ENCODE data around the gene MYO1D. TPM values are rescaled to one million over a fixed set of nuclear protein-coding genes. Genes with fewer than 3 reads are reported as not detected.

The MYO1D gene
- total RNA-seq, 2 experiments from 2014 or later, result 8.4 to 12.2 TPM

DNA sequence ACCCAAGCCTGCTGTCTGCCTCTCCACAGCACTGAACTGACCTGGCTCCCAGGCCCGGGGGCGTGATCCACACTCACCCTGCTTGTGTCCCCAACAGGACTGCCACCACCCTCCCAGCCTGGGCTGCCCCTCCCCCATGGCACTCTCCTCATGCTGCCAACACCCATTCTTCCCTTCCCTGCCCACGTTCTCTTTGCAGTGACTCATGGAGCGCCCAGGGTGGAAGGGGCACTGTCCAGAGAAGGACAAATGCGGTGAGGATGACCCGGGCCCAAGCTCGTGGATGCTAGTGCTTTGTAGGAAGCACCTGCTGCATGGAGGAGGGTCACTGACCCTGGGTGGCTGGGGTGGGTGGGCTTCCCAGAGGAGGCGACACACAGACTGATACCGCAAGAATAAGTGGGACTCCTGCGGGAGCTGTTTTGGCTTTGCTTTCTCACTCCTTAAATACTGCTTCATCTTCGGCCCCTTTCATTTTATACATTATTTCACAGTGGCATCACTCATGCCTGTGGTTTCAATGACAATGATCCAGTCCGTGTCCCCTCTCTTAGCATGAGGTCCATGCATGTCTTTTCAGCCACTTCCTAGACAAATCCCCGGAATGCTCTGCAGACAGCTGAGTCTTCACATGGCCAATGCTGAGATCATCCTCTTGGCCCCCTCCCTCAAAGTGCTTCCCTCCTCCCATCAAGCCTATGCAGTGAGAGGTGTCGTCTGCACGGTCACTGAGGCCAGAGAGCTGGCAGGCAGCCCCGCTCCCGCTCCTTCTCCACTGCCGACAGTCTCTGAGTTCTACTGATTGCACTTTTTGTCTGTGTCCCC lies 372.5 kb downstream of the MYO1D start:
- H3K4me1 Mint-ChIP-seq, result peaks cover 34% of the 10 kb centered on the region
- no peaks in the 10 kb centered on the region for H3K9me3 Mint-ChIP-seq (ENCODE audit: low read depth)
- no peaks in the 10 kb centered on the region for H3K36me3 Mint-ChIP-seq
- ATAC-seq, result no peak
- CTCF ChIA-PET, result interaction anchor here (0.9 to 1.3 kb wide), 4 partner anchors 17 to 60 kb away, joined by 3 to 4 read pairs (median 4); partner anchors contain the start of gene PSMD11
- no peak for DNase-seq
- peak overlapping the region; percentile 53 for H3K4me3 Mint-ChIP-seq
- H3K27me3 Mint-ChIP-seq, result no peaks in the 10 kb centered on the region
- peak overlapping the region; percentile 99 for H3K27ac Mint-ChIP-seq

DNA sequence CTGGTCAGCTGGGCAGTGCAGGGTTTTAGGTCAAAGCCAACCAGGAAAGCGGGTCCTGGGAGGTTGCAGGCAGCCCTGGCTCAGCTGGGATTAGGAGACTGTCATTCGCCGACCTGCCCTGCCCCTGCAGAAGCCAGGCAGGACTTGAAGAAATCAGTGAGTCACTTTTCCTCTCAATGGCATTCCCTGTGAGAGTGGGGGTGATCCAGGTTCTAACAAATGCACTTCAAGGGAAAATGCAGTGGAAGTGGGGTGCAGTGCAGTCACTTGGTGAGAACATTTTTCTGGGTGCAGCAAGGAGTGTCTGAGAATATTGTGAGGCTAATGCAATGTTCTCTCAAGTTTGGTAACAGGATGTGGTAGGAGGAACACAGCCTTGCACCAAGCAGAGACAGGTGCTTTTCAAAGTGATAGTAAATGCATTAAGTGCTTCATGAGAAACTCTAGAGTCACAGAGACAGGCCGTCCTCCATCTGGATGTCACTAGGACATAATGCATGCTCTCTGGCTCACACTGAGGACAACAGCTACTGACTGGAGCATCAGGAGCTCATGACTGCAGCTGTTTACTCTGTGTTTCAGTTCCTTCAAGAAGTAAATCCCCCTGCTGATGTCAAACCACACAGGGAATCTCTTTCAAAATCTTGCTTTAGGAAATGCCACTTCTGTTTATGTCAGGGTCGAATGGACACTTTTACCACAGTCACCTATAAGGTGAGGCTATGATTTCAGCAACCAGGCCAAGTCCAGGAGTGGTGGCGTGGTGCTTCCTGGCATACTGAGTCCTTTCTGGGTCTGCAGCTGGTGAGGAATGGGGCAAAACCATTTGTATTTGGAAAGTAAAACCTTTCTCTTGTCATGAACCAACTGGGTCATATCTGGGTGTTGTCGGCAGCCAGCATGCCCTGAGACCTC lies 373.4 kb downstream of the MYO1D start:
- CTCF ChIA-PET, result interaction anchor here (0.6 to 1.3 kb wide), 5 partner anchors 14 to 21 kb away, joined by 3 to 5 read pairs (median 4); no protein-coding TSS in a partner anchor
- DNase-seq (peak; percentile 77), ATAC-seq (peak; percentile 97)
- Mint-ChIP-seq H3K4me1 (peaks cover 34% of the 10 kb centered on the region), H3K27me3 (no peaks in the 10 kb centered on the region), H3K27ac (peak overlapping the region; percentile 99), H3K9me3 (ENCODE audit: low read depth) (no peaks in the 10 kb centered on the region), H3K4me3 (peak overlapping the region; percentile 53), H3K36me3 (no peaks in the 10 kb centered on the region)

DNA sequence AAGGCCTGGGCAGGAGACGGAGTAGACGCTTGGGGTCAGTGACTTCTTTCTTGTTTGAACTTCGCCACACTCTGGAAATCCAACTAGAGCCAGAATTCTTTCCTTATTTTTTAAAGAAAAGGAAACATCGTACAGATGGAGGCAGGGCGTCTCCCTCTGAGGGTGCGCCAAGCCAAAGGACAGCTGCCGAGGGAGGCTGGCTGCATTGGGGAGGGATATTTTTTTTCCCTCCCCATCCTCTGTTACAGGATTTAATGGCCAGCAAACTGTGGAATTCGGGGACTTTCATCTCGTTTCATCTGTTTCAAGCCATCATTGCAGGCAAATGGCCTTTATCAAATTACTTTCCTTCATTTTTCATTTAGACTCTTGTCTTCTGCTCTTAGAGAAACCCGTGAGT lies 374.2 kb downstream of the MYO1D start:
- Mint-ChIP-seq H3K9me3 (ENCODE audit: low read depth) (no peaks in the 10 kb centered on the region), H3K4me1 (peaks cover 34% of the 10 kb centered on the region), H3K36me3 (no peaks in the 10 kb centered on the region), H3K4me3 (no peak overlapping the region), H3K27me3 (no peaks in the 10 kb centered on the region), H3K27ac (peak overlapping the region; percentile 99)
- CTCF ChIA-PET, result interaction anchor here (0.6 to 1.1 kb wide), 2 partner anchors 13 to 22 kb away, joined by 3 to 5 read pairs; no protein-coding TSS in a partner anchor
- no peak for ATAC-seq
- DNase-seq, result no peak

DNA sequence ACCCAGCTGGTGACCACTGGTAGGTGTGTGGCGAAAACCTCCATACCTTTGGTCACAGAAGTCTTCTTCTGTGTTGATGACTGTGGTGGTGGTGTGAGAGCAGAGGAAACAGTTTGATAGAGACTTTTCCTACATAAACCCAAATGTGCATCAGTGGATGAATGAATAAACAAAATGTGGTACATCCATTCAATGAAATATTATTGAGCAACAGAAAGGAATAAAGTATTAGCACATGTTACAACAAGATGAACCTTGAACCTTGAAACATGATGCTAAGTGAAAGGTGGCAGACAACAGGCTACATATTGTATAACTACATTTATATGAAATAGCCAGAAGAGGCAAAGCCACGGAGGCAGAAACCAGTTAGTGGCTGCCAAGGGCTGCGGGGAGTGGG lies 374.9 kb downstream of the MYO1D start:
- no peaks in the 10 kb centered on the region for H3K27me3 Mint-ChIP-seq
- DNase-seq (no peak), ATAC-seq (no peak)
- H3K27ac Mint-ChIP-seq, result peak overlapping the region; percentile 67
- no peak overlapping the region for H3K4me3 Mint-ChIP-seq
- CTCF ChIA-PET, result interaction anchor here (1.8 kb wide), 1 partner anchor 22 kb away, joined by 6 read pairs; no protein-coding TSS in a partner anchor
- H3K9me3 Mint-ChIP-seq (ENCODE audit: low read depth), result no peaks in the 10 kb centered on the region
- peaks cover 34% of the 10 kb centered on the region for H3K4me1 Mint-ChIP-seq
- H3K36me3 Mint-ChIP-seq, result no peaks in the 10 kb centered on the region

DNA sequence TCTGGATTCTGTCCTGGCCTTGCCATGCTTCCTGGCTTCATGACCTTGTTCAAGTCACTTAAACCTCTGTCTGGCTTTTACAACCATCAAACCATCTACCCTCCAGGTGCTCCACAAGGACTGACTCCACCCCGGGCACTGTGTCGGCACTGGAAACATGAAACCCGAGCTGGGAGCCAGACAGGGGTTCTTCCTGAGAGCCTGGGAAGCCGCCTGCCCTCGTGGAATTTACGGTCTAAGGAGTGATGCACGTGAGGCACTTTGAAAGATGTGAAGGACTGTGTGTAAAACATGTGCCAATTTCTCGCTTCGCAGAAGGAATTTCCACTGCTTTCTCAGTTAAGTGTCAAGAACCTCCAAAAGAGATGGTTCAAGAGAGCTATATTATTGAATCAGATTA lies 378.5 kb downstream of the MYO1D start:
- H3K27ac Mint-ChIP-seq, result no peak overlapping the region
- no peak for DNase-seq
- H3K4me1 Mint-ChIP-seq, result peaks cover 15% of the 10 kb centered on the region
- ATAC-seq, result no peak
- CTCF ChIA-PET, result interaction anchor here (1.2 to 1.5 kb wide), 3 partner anchors 9 to 92 kb away, joined by 3 to 4 read pairs (median 4); no protein-coding TSS in a partner anchor
- H3K4me3 Mint-ChIP-seq, result no peak overlapping the region
- no peaks in the 10 kb centered on the region for H3K9me3 Mint-ChIP-seq (ENCODE audit: low read depth)
- H3K27me3 Mint-ChIP-seq, result no peaks in the 10 kb centered on the region
- no peaks in the 10 kb centered on the region for H3K36me3 Mint-ChIP-seq

DNA sequence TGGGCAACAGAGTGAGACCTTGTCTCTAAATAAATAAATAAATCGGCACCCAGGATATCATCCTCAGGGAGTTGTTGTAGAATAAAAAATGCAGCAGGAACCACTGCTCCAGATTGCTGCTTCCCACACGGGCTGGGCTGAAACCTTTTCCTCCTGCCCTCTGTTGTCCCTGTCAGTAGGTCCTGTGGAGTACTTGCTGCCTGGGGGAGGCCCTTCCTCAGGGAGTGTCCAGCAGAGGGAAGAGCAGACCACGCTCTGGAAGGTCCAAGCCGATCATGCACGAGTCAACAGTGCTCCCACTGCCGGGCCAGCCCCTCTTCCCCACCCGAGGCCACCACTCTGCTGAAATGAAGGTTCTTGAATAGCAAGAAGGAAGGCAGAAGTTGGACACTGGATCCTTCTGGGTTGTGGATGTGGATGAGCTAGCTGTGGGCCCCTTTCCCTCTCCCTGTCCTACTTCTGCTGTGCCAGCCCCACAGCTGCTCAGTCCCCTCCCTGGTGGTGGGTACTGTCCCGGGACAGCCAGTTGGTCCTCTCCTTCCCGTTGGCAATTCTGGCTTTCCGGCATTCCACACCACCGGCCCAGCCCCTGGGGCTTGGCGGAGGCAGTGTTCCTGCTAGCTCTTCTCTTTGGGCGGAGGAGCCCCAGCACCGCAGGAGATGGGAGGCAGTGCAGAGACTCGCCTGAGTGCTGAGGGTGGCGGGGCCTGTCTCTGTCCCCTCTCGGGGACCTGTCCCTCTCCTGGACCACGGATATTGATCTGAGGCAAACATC lies 379.3 kb downstream of the MYO1D start:
- ATAC-seq, result no peak
- CTCF ChIA-PET, result interaction anchor here (1.2 kb wide), 1 partner anchor 9 kb away, joined by 4 read pairs; no protein-coding TSS in a partner anchor
- no peak overlapping the region for H3K4me3 Mint-ChIP-seq
- no peaks in the 10 kb centered on the region for H3K27me3 Mint-ChIP-seq
- DNase-seq, result no peak
- no peak overlapping the region for H3K27ac Mint-ChIP-seq
- peaks cover 14% of the 10 kb centered on the region for H3K4me1 Mint-ChIP-seq
- H3K9me3 Mint-ChIP-seq (ENCODE audit: low read depth), result no peaks in the 10 kb centered on the region
- H3K36me3 Mint-ChIP-seq, result no peaks in the 10 kb centered on the region

DNA sequence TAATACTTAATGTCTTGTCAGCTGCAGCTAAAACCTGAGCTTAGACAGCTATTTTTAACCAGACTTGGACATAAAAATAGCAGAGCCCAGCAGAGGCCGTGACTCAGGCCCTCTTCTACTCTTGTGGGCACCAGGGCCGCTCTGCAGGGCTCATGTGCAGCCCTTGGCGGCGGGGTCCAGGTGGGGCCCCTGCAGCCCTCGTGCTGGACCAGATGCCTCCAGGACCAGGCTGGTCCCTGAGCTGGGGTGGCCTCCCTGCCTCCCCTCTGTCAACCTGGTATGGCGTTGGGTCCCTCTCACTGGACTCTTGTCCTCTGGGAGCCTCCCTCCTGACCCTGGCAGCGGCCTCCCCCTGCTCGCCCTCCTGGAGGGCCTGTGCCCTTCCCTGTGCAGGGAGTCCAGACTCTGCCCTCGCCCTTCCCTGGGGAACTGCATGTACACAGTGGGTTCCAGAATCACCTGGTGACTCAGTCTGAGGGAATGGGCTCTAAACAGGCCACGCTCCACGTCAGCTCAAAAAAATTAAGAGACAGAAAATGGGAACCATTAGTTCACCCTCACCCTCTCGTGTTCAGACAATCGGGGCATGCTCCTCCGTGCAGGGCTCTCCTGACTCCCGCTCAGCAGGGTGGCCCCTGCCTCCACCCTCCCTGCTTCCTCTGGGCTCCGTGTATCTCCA lies 380.4 kb downstream of the MYO1D start:
- Mint-ChIP-seq H3K4me1 (peaks cover 16% of the 10 kb centered on the region), H3K27me3 (no peaks in the 10 kb centered on the region), H3K9me3 (ENCODE audit: low read depth) (no peaks in the 10 kb centered on the region), H3K36me3 (no peaks in the 10 kb centered on the region), H3K4me3 (no peak overlapping the region), H3K27ac (no peak overlapping the region)
- ATAC-seq, result no peak
- no peak for DNase-seq
- CTCF ChIA-PET, result interaction anchor here (1.4 kb wide), 1 partner anchor 9 kb away, joined by 3 read pairs; the partner anchor contains the start of gene CDK5R1

DNA sequence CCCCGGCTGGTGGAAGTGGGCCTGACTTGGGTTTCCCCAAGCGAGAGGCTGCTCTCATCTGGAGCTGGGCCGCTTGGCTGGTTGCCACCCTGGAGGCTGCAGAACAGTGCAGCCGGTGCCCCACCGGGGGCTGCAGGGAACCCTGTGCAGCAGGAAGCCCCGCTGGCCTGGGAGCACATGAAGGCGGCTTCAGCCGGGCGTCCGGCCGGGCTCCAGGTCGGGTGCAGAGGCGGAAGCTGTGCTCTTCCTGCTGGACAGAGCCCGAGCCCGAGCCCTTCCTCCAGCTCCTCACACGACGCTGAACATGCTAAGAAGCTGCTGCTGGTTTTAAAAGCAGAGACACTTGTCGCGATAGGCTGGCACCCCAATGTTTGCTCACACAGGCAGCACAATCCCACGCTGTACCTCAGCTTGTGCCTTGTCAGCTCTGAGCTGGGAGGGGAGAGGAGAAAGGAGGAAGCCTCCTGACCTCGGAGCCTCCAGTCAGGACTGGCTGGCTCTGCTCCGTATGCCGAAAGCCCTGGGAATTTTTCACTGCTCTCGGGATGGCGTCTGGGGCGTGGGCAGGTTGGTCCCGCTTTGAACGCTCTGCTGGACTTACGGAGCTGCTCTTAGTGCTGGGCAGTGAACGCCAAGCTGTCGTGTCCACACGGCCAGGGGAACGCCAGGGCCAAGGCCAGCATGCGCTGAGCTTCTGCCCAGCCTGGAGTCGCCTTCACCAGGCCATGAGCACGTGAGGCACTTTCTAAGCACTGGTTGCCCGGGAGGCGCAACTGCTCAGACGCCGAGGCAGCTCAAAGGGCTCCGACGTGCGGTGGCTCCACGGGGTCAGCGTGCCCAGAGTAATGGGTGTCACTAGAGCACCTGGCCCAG lies 381.3 kb downstream of the MYO1D start:
- no peak overlapping the region for H3K27ac Mint-ChIP-seq
- CTCF ChIA-PET, result interaction anchor here (1.4 to 2.0 kb wide), 2 partner anchors 8 to 33 kb away, joined by 3 to 4 read pairs; partner anchors contain the start of gene CDK5R1
- H3K9me3 Mint-ChIP-seq (ENCODE audit: low read depth), result no peaks in the 10 kb centered on the region
- no peaks in the 10 kb centered on the region for H3K36me3 Mint-ChIP-seq
- H3K4me3 Mint-ChIP-seq, result no peak overlapping the region
- ATAC-seq, result no peak
- no peaks in the 10 kb centered on the region for H3K27me3 Mint-ChIP-seq
- peaks cover 22% of the 10 kb centered on the region for H3K4me1 Mint-ChIP-seq
- DNase-seq, result no peak

DNA sequence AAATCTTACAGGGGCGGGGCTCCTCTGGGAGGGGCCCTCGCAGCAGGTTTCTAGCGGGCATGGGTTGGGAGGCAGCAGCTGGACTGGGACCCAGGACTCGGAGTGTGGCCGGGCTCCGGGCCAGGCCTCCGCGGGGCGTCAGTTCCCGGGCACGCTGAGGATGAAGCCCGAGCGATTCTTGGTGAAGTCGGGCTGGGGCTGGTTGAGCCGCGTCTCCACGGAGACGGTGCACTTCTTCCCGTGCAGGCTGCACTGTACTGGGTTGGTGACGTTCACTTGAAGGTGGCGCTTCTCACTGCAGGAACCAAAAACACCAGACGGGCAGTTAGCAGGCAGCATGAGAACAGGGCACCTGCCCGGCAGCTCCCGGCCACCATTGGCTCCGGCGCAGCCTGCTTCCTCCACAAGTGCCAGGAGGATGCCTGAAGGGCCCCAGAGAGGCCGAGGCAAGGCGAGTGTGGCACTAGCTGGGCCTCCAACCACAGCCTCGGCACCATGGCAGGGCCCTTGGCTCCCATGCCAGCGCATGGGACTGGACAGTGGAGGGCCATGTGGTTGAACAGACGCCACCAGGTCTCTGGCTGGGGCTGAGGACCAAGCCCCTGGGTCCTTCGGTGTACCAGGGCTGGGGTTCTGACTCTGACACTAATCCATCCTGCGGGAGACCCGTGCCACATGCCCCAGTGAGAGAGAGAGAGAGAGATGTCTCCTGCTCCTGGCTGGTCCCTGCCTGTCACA lies 382.1 kb downstream of the MYO1D start:
- Mint-ChIP-seq H3K4me1 (peaks cover 22% of the 10 kb centered on the region), H3K27me3 (no peaks in the 10 kb centered on the region), H3K27ac (no peak overlapping the region), H3K36me3 (peaks cover 2% of the 10 kb centered on the region), H3K9me3 (ENCODE audit: low read depth) (no peaks in the 10 kb centered on the region), H3K4me3 (peak overlapping the region; percentile 22)
- CTCF ChIA-PET, result interaction anchor here (2.0 kb wide), 1 partner anchor 32 kb away, joined by 4 read pairs; no protein-coding TSS in a partner anchor
- ATAC-seq (peak; percentile 34), DNase-seq (no peak)

DNA sequence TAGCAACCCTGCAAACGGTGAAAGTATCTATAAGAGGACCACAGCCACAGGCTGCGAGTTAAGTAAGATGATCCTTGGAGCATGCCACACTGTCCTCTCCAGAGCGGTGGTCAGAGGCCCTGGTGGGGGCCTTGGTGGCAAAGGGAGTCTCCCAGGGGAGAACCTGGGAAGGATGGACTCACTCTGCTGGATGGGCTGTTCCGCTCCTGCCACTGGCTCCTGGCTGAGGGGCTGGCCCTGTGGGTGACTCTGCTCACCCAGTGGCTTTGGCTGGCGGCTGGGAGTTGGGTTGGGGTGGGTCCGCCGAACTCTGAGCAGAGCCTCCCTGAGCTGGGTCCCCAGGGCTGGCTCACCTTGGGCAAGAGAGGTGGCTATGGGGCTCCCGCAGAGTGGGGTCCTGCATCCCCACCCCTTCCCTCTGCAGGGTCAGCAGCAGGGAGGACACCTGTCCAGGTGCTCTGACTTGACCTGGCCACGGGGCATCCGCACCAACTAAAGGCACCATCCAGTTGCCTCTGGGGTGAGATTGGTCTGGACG lies 382.9 kb downstream of the MYO1D start:
- H3K4me3 Mint-ChIP-seq, result peak overlapping the region; percentile 22
- peak overlapping the region; percentile 28 for H3K27ac Mint-ChIP-seq
- DNase-seq (no peak), ATAC-seq (no peak)
- peaks cover 6% of the 10 kb centered on the region for H3K36me3 Mint-ChIP-seq
- peaks cover 28% of the 10 kb centered on the region for H3K4me1 Mint-ChIP-seq
- CTCF ChIA-PET, result interaction anchor here (2.0 kb wide), 1 partner anchor 32 kb away, joined by 4 read pairs; no protein-coding TSS in a partner anchor
- H3K27me3 Mint-ChIP-seq, result no peaks in the 10 kb centered on the region
- no peaks in the 10 kb centered on the region for H3K9me3 Mint-ChIP-seq (ENCODE audit: low read depth)

DNA sequence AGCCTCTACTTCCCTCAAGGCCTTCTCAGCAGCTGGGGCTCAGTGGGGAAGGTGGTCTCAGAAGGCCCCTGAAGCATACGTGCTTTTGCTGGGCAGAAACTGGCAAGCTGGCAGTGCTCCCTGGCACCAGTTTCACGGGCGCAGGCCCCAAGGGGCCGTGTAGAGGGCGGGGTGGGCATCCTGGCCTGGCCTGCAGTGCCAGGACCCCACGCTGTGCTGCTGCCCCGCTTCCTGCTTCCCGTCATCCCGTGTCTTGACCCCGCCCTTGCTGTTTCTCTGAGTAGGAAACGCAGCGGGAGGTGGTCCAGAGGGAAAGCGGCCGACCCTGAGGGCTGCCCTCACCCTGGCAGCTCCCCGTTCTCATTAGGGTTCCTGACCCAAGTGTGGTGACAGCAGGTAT lies 383.4 kb downstream of the MYO1D start:
- Mint-ChIP-seq H3K27me3 (no peaks in the 10 kb centered on the region), H3K9me3 (ENCODE audit: low read depth) (no peaks in the 10 kb centered on the region), H3K4me3 (no peak overlapping the region), H3K36me3 (peaks cover 10% of the 10 kb centered on the region), H3K27ac (no peak overlapping the region), H3K4me1 (peaks cover 30% of the 10 kb centered on the region)
- CTCF ChIA-PET, result no interaction called here
- DNase-seq (no peak), ATAC-seq (no peak)
